ENCODE results near the gene GAPDH.

Gene GAPDH

GRCh38 chr12:6528539-6529235 is 5.6 kb upstream of the GAPDH start:
- DNase-seq (ENCODE audit: extremely low read depth in 1 of 2, low read depth in 1 of 2): no peak

DNA sequence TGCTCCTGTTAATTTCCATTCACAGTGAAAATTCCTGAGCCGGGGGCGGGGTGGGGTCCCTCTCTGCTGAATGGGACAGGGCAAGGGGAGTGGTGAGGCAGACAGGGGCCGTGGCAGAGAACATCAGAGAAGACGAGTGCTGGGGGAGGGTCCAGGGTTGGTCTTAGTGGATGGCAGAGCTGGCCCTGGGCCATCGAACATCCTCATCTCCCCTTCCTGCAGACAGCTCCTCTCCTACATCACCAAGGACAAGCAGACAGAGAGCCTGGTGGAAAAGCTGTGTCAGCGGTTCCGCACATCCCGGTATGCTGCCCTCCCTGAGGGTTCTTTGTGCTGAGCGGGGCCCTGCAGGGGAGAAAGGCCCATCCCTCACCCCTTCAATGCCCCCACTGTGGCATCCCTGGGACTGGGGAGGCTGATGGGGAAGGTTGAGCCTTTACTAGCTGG is 5.0 kb upstream of the GAPDH start:
- no peak for DNase-seq (ENCODE audit: extremely low read depth in 1 of 2, low read depth in 1 of 2)

DNA sequence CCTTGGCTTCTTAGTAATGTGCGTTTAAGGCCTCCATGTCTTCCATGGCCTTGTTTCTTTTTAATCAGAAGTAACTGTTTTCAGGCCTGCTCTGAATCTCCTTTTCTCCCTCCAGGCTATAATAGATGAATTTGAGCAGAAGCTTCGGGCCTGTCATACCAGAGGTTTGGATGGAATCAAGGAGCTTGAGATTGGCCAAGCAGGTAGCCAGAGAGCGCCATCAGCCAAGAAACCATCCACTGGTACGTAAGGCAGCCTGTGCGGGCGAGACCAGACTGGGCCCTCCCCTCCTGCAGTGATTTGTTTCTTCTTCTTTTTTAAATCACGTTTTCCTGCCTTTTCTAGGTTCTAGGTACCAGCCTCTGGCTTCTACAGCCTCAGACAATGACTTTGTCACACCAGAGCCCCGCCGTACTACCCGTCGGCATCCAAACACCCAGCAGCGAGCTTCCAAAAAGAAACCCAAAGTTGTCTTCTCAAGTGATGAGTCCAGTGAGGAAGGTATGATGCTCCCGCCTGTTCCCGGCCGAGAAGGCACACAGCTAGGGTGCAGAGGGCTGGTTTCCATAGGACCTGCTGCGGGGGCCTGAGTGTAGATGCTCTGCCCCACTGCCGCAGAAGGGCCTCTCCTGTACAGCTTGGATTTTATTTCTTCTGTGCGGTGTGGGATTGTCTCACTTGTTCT is 3.6 kb upstream of the GAPDH start:
- no peak for DNase-seq (ENCODE audit: extremely low read depth in 1 of 2, low read depth in 1 of 2)

- DNase-seq (ENCODE audit: extremely low read depth in 1 of 2, low read depth in 1 of 2): peak in 1 of 2 donors; percentile 92
Measured at GRCh38 chr12:6532051-6532926, 2.0 kb upstream of the GAPDH start.

DNA sequence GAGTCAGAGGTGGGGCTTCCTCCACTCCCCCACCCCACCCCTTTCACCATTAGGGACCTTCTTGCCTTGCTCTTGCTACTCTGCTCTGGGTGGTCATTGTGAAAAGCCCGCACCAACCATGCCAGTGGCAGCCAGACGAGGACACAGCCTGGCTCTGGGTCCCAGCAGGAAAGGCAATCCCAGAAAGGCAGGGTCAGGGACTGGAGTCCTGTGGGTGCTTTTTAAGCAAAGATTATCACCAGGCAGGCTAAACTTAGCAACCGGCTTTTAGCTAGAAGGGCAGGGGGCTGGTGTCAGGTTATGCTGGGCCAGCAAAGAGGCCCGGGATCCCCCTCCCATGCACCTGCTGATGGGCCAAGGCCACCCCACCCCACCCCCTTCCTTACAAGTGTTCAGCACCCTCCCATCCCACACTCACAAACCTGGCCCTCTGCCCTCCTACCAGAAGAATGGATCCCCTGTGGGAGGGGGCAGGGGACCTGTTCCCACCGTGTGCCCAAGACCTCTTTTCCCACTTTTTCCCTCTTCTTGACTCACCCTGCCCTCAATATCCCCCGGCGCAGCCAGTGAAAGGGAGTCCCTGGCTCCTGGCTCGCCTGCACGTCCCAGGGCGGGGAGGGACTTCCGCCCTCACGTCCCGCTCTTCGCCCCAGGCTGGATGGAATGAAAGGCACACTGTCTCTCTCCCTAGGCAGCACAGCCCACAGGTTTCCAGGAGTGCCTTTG is 1.2 kb upstream of the GAPDH start:
- DNase-seq (ENCODE audit: extremely low read depth in 1 of 2, low read depth in 1 of 2): no peak

- no peak for DNase-seq (ENCODE audit: extremely low read depth in 1 of 2, low read depth in 1 of 2)
Measured at GRCh38 chr12:6533653-6533922, 729 bp upstream of the GAPDH start.

- no peak for DNase-seq (ENCODE audit: extremely low read depth in 1 of 2, low read depth in 1 of 2)
Measured at GRCh38 chr12:6534695-6534944, 303 bp downstream of the GAPDH start.

DNA sequence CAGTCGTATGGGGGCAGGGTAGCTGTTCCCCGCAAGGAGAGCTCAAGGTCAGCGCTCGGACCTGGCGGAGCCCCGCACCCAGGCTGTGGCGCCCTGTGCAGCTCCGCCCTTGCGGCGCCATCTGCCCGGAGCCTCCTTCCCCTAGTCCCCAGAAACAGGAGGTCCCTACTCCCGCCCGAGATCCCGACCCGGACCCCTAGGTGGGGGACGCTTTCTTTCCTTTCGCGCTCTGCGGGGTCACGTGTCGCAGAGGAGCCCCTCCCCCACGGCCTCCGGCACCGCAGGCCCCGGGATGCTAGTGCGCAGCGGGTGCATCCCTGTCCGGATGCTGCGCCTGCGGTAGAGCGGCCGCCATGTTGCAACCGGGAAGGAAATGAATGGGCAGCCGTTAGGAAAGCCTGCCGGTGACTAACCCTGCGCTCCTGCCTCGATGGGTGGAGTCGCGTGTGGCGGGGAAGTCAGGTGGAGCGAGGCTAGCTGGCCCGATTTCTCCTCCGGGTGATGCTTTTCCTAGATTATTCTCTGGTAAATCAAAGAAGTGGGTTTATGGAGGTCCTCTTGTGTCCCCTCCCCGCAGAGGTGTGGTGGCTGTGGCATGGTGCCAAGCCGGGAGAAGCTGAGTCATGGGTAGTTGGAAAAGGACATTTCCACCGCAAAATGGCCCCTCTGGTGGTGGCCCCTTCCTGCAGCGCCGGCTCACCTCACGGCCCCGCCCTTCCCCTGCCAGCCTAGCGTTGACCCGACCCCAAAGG is 804 bp downstream of the GAPDH start:
- peak in 1 of 2 donors; percentile 63 for DNase-seq (ENCODE audit: extremely low read depth in 1 of 2, low read depth in 1 of 2)

GRCh38 chr12:6535697-6535946 is 1.3 kb downstream of the GAPDH start:
- no peak for DNase-seq (ENCODE audit: extremely low read depth in 1 of 2, low read depth in 1 of 2)

GRCh38 chr12:6535960-6536847 is 1.9 kb downstream of the GAPDH start:
- DNase-seq (ENCODE audit: extremely low read depth in 1 of 2, low read depth in 1 of 2): no peak

DNA sequence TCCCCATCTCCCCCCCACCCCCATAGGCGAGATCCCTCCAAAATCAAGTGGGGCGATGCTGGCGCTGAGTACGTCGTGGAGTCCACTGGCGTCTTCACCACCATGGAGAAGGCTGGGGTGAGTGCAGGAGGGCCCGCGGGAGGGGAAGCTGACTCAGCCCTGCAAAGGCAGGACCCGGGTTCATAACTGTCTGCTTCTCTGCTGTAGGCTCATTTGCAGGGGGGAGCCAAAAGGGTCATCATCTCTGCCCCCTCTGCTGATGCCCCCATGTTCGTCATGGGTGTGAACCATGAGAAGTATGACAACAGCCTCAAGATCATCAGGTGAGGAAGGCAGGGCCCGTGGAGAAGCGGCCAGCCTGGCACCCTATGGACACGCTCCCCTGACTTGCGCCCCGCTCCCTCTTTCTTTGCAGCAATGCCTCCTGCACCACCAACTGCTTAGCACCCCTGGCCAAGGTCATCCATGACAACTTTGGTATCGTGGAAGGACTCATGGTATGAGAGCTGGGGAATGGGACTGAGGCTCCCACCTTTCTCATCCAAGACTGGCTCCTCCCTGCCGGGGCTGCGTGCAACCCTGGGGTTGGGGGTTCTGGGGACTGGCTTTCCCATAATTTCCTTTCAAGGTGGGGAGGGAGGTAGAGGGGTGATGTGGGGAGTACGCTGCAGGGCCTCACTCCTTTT is 2.7 kb downstream of the GAPDH start:
- no peak for DNase-seq (ENCODE audit: extremely low read depth in 1 of 2, low read depth in 1 of 2)

- peak in 1 of 2 donors; percentile 68 for DNase-seq (ENCODE audit: extremely low read depth in 1 of 2, low read depth in 1 of 2)
Measured at GRCh38 chr12:6537580-6538419, 3.5 kb downstream of the GAPDH start.

- DNase-seq (ENCODE audit: extremely low read depth in 1 of 2, low read depth in 1 of 2): no peak
Measured at GRCh38 chr12:6538420-6539313, 4.3 kb downstream of the GAPDH start.

GRCh38 chr12:6539314-6539682 is 5.0 kb downstream of the GAPDH start:
- DNase-seq (ENCODE audit: extremely low read depth in 1 of 2, low read depth in 1 of 2): no peak

- DNase-seq (ENCODE audit: extremely low read depth in 1 of 2, low read depth in 1 of 2): no peak
Measured at GRCh38 chr12:6539707-6540134, 5.4 kb downstream of the GAPDH start.

DNA sequence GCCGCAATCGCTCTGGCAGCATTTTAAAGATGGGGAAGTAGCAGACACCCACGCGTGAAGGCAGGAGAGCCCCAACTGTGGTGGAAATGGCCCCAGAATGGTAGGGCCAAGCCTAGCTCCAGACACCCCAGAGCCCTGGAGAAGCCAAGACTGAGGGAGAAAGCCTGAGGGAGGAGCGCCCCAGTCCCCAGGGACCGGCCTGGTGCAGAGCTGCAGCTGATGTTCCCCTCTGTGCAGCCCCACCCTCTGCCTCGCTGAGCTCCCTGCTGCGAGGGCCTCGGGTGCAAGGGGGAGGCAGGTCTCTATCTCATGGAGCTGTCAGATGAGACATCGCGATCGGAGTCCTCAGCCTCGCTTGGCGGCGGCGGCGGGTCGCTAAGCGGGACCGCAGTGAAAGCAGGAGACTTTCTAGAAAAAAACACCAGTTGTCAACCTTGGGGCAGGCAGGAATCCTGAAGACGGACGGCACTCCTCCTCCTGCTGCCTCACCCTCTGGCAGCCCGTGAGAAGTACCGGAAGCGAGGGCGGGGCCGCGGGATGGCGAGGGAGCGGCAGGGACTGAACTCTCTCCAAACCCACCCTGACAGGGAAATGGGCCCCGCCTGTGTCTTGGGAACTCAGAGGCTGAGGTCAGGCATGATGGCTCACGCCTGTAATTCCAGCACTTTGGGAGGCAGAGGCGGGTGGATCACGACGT is 6.0 kb downstream of the GAPDH start:
- DNase-seq (ENCODE audit: extremely low read depth in 1 of 2, low read depth in 1 of 2): no peak
